ENCODE results near the gene RNF212B.

GRCh38 chr14:23193432-23193831 is 44.3 kb upstream of the RNF212B start:
- TF ChIP-seq POLR2AphosphoS5 (IDR thresholded peaks at IDR 0.05) = no peak
- no peak for TF ChIP-seq CTCF (IDR thresholded peaks at IDR 0.05)
- no peak for TF ChIP-seq EP300 (IDR thresholded peaks at IDR 0.05)
- no peak for TF ChIP-seq POLR2A (IDR thresholded peaks at IDR 0.05)
